Transverse colon (tissue), 4 donors: ENCODE data around the gene PIP4P1.

Source experiments
- CTCF ChIP-seq, 5 experiments: fragments of 200-600 bp in 3 of 5; fragments of 450-650 bp in 2 of 5; sonication (generic) in 3 of 5; IDR thresholded peaks; 1 replicate in 2 of 5; 2 replicates in 3 of 5; pipeline ENCODE4 v1.5.1; 2016 to 2017; ENCODE audit warnings: antibody characterized with exemption in 5 of 5, inconsistent platforms in 3 of 5, mild to moderate bottlenecking in 2 of 5, moderate library complexity in 1 of 5
- EP300 ChIP-seq: sonication (generic); formaldehyde crosslinking; IDR thresholded peaks from one replicate; pipeline ENCODE4 v1.6.1; 2017; ENCODE audit warnings: antibody characterized with exemption, low read depth
- POLR2A ChIP-seq: fragments of 450-650 bp; IDR thresholded peaks from one replicate; pipeline ENCODE4 v1.6.1; 2016; ENCODE audit warnings: antibody characterized with exemption, mild to moderate bottlenecking, moderate library complexity
- POLR2AphosphoS5 ChIP-seq, 3 donors: sonication (generic); formaldehyde crosslinking; IDR thresholded peaks; one replicate each; pipeline ENCODE4 v1.6.1; 2016; ENCODE audit warnings: antibody characterized with exemption in 3 of 3

GRCh38 chr14:20428010-20428365, 33.2 kb downstream of the PIP4P1 start:
- no peak for TF ChIP-seq CTCF (IDR thresholded peaks at IDR 0.05)
- no peak for TF ChIP-seq POLR2AphosphoS5 (IDR thresholded peaks at IDR 0.05)
- TF ChIP-seq POLR2A: no peak
- TF ChIP-seq EP300: no peak
